SH-SY5Y (cell line): ENCODE results near the gene GYG1.

Source experiments
- GATA2 ChIP-seq: IDR thresholded peaks from 2 replicates; pipeline ENCODE4 v1.6.1; 2011; ENCODE audit warnings: mild to moderate bottlenecking, low read depth, low read length
- GATA3 ChIP-seq: IDR thresholded peaks from 2 replicates; pipeline ENCODE4 v1.6.1; 2011; ENCODE audit warnings: low read depth, mild to moderate bottlenecking, low read length, moderate library complexity

DNA sequence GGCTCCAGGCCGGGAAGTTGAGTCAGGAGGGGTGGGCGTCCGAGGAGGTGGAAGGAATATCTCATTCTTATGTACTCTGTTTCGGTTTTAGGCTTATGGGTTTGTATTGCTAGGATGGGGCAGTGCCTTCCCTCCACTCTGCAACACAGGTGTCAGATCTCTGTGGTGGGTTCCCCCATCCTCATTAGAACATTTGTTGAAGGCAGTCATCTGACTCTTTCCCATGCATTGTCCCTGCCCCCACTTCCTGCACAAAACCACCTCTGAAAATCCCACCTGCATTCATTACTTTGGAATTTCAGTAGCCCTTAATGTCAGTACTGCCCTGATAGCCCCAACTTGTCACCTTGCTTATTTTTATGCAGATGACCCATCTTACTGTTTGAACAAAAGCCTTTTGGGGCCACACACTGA lies 29.5 kb downstream of the GYG1 start:
- no peak for TF ChIP-seq GATA2
- TF ChIP-seq GATA3: no peak
